ENCODE results near the gene ARMH3. TPM values are rescaled to one million over a fixed set of nuclear protein-coding genes. Genes with fewer than 3 reads are reported as not detected.

The ARMH3 gene
- total RNA-seq, 1 experiment from 2014 or later, result 30.6 TPM

GRCh38 chr10:101968286-101968939 is 87.6 kb downstream of the ARMH3 start:
- no peak for TF ChIP-seq REST (IDR thresholded peaks at IDR 0.05; ENCODE audit: insufficient read depth in 1 of 2, low read depth in 2 of 2, low read length in 1 of 2)
- TF ChIP-seq, protein P1, sequence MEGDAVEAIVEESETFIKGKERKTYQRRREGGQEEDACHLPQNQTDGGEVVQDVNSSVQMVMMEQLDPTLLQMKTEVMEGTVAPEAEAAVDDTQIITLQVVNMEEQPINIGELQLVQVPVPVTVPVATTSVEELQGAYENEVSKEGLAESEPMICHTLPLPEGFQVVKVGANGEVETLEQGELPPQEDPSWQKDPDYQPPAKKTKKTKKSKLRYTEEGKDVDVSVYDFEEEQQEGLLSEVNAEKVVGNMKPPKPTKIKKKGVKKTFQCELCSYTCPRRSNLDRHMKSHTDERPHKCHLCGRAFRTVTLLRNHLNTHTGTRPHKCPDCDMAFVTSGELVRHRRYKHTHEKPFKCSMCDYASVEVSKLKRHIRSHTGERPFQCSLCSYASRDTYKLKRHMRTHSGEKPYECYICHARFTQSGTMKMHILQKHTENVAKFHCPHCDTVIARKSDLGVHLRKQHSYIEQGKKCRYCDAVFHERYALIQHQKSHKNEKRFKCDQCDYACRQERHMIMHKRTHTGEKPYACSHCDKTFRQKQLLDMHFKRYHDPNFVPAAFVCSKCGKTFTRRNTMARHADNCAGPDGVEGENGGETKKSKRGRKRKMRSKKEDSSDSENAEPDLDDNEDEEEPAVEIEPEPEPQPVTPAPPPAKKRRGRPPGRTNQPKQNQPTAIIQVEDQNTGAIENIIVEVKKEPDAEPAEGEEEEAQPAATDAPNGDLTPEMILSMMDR (IDR thresholded peaks at IDR 0.05), result no peak
- TF ChIP-seq TCF7L2 (IDR thresholded peaks at IDR 0.05; ENCODE audit: low read depth, low read length), result no peak
- no peak for TF ChIP-seq SIN3A (IDR thresholded peaks at IDR 0.05; ENCODE audit: borderline replicate concordance, insufficient read depth, low read depth, low read length)
- TF ChIP-seq POLR2AphosphoS5 (IDR thresholded peaks at IDR 0.05; ENCODE audit: low read depth, low read length), result no peak
- no peaks in the 10 kb centered on the region for H3K4me1 ChIP-seq (ENCODE audit: control insufficient read depth, insufficient read depth, low read length)
- in situ Hi-C loops (cut with HindIII; ENCODE audit: low pct_unique_long_range_greater_than_20kb, low sequenced_read_pairs) (no loop called here), intact Hi-C loops (cut with micrococcal nuclease; ENCODE audit: unreplicated experiment) (no loop called here)
- ATAC-seq (no peak), DNase-seq (ENCODE audit: low read depth, low spot score) (no peak)
- no peaks in the 10 kb centered on the region for H3K9me3 ChIP-seq (ENCODE audit: control insufficient read depth, insufficient read depth, low read depth, low read length)
- no peaks in the 10 kb centered on the region for H3K27me3 ChIP-seq (ENCODE audit: control insufficient read depth, insufficient read depth, low read length)
- peaks cover 5% of the 10 kb centered on the region for H3K36me3 ChIP-seq (ENCODE audit: control insufficient read depth, insufficient read depth, low read length)
- no peak overlapping the region for H3K27ac ChIP-seq (ENCODE audit: low read length)
- H3K4me3 ChIP-seq (ENCODE audit: low read depth in 2 of 2, low read length in 2 of 2), result no peak overlapping the region
- TSS peak; percentile 19 for BruUV-seq (replicated peaks)
- ChIA-PET CTCF (no interaction called here), POLR2A (no interaction called here)

DNA sequence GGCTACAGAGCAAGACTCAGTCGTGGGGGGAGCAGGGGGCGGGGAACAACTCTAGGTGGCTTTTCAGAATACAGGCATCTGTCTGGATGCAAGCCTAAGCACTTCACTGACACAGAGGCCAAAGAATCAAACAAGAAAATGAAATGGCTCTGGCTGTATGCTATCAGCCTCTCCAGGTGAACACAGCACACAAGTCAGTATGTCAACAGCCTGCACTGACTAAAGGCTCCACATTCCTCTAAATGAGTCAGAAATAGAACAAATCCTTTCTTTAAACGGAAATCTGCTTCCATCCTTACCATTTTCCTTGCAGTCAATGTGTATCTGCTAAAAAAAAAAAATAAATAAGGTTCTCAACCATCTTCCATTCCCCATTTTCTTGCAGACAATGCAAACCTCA is 88.3 kb downstream of the ARMH3 start:
- Histone ChIP-seq H3K27ac (ENCODE audit: low read length) (no peak overlapping the region), H3K4me1 (ENCODE audit: control insufficient read depth, insufficient read depth, low read length) (no peaks in the 10 kb centered on the region), H3K27me3 (ENCODE audit: control insufficient read depth, insufficient read depth, low read length) (no peaks in the 10 kb centered on the region), H3K9me3 (ENCODE audit: control insufficient read depth, insufficient read depth, low read depth, low read length) (no peaks in the 10 kb centered on the region), H3K4me3 (ENCODE audit: low read depth in 2 of 2, low read length in 2 of 2) (no peak overlapping the region), H3K36me3 (ENCODE audit: control insufficient read depth, insufficient read depth, low read length) (peaks cover 5% of the 10 kb centered on the region)
- ATAC-seq (peak; percentile 45; the same call in 1 of the 2 replicates), DNase-seq (ENCODE audit: low read depth, low spot score) (no peak)
- intact Hi-C loops (cut with micrococcal nuclease; ENCODE audit: unreplicated experiment) (no loop called here), in situ Hi-C loops (cut with HindIII; ENCODE audit: low pct_unique_long_range_greater_than_20kb, low sequenced_read_pairs) (no loop called here)
- ChIA-PET POLR2A (no interaction called here), CTCF (no interaction called here)
- TF ChIP-seq TCF7L2 (IDR thresholded peaks at IDR 0.05; ENCODE audit: low read depth, low read length) (no peak), REST (IDR thresholded peaks at IDR 0.05; ENCODE audit: insufficient read depth in 1 of 2, low read depth in 2 of 2, low read length in 1 of 2) (no peak), POLR2AphosphoS5 (IDR thresholded peaks at IDR 0.05; ENCODE audit: low read depth, low read length) (no peak), SIN3A (IDR thresholded peaks at IDR 0.05; ENCODE audit: borderline replicate concordance, insufficient read depth, low read depth, low read length) (no peak)
- TF ChIP-seq, protein P1 (IDR thresholded peaks at IDR 0.05), result no peak
- BruUV-seq (replicated peaks), result no TSS peak

All from Panc1 (cell line).